Astrocyte of the cerebellum (primary cell): ENCODE data around the gene PLA2G4F.

Experiments used
- DNase-seq: peaks from one replicate; pipeline ENCODE4 v3.0.0-alpha.2; 2011; ENCODE audit warnings: low read depth
- H3K4me3 ChIP-seq: 2 replicates; pipeline ENCODE4 v1.5.1; 2011; ENCODE audit warnings: mild to moderate bottlenecking, low read depth, low read length, moderate library complexity
- CTCF ChIP-seq: IDR thresholded peaks from 2 replicates; pipeline ENCODE4 v1.5.1; 2012; ENCODE audit warnings: low read length, low read depth, moderate library complexity, mild to moderate bottlenecking; ENCODE audit errors: missing control alignments
- in situ Hi-C: cut with HindIII; loops from 2 replicates; pipeline ENCODE4 v1.10.0; 2017; ENCODE audit warnings: low sequenced_read_pairs

The PLA2G4F gene, protein sequence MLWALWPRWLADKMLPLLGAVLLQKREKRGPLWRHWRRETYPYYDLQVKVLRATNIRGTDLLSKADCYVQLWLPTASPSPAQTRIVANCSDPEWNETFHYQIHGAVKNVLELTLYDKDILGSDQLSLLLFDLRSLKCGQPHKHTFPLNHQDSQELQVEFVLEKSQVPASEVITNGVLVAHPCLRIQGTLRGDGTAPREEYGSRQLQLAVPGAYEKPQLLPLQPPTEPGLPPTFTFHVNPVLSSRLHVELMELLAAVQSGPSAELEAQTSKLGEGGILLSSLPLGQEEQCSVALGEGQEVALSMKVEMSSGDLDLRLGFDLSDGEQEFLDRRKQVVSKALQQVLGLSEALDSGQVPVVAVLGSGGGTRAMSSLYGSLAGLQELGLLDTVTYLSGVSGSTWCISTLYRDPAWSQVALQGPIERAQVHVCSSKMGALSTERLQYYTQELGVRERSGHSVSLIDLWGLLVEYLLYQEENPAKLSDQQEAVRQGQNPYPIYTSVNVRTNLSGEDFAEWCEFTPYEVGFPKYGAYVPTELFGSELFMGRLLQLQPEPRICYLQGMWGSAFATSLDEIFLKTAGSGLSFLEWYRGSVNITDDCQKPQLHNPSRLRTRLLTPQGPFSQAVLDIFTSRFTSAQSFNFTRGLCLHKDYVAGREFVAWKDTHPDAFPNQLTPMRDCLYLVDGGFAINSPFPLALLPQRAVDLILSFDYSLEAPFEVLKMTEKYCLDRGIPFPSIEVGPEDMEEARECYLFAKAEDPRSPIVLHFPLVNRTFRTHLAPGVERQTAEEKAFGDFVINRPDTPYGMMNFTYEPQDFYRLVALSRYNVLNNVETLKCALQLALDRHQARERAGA

DNA sequence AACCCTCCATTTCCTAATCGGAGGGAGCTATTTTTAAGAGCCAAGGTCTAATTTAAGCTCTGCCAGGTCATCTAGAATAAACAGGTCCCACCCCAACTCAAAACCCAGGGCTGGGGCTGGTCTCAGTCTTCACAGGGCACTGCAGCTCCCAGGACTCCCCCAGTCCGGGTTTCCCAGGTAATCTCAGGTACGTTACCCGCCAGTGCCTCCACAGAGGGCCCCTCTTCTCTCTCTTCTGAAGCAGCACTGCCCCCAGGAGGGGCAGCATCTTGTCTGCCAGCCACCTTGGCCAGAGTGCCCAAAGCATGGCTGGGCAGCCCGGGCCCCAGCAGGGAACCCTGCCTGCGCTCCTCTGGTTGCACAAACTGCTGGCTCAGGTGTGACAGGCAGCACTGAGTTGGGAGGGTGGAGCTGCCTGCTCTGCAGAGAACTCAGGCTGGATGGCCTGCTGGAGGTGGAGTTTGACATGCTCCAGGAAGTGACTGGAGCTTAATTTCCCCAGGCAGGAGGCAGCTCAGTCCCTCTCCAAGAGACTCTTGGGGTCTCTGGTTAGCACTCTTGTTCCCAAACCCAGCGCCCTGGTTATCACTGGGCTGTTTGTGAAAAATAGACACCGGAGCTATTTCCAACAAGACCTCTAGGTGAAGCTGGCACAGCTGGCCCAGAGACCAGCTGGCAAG, at the start of gene PLA2G4F:
PLA2G4F (minus strand) TSS at position 394 of the 680 bp plus-strand sequence; CDS start at position 307, 87 bp downstream.
- H3K4me3 ChIP-seq, result no peak within 1 kb of the TSS
- in situ Hi-C loops, result loop anchor here (25.0 kb wide), 1 partner anchor 281 kb away; no protein-coding TSS in a partner anchor
- no peak for TF ChIP-seq CTCF
- DNase-seq, result no peak

GRCh38 chr15:42203891-42204290, 47.5 kb upstream of the PLA2G4F start:
- H3K4me3 ChIP-seq, result no peak overlapping the region
- in situ Hi-C loops, result no loop called here
- no peak for TF ChIP-seq CTCF
- no peak for DNase-seq

- no peak for TF ChIP-seq CTCF
- no peak overlapping the region for H3K4me3 ChIP-seq
- DNase-seq, result no peak
- in situ Hi-C loops, result no loop called here
Measured at GRCh38 chr15:42202653-42203052, 46.2 kb upstream of the PLA2G4F start.

- in situ Hi-C loops, result no loop called here
- no peak for TF ChIP-seq CTCF
- DNase-seq, result no peak
Measured at GRCh38 chr15:42201801-42202200, 45.4 kb upstream of the PLA2G4F start.

GRCh38 chr15:42199126-42199525, 42.7 kb upstream of the PLA2G4F start:
- TF ChIP-seq CTCF, result no peak
- in situ Hi-C loops, result no loop called here
- no peak for DNase-seq
- no peak overlapping the region for H3K4me3 ChIP-seq

More at GRCh38 chr15:42201801-42202200, 45.4 kb upstream of the PLA2G4F start:
- H3K4me3 ChIP-seq, result no peak overlapping the region

- TF ChIP-seq CTCF, result no peak
- in situ Hi-C loops, result no loop called here
- DNase-seq, result no peak
- no peak overlapping the region for H3K4me3 ChIP-seq
Measured at GRCh38 chr15:42198516-42198915, 42.1 kb upstream of the PLA2G4F start.
